Stimulated activated memory B cell treated with anti-CD40 and anti-IgM and Interleukin-4, amounts not matched to agents 10 μg/mL and 1 μg/mL and 100 μg/mL, for 72 hours (primary cell): ENCODE results near the gene LRRC74B.

Experiments
- ATAC-seq: fragments of 150-1000 bp; cut with Tn5 transposase; 2 replicates; pipeline ENCODE4 v1.10.0; 2021
- H3K27ac Mint-ChIP-seq: one replicate; pipeline ENCODE4 v1.8.0; 2022; ENCODE audit warnings: mild to moderate bottlenecking, mixed read lengths
- H3K27me3 Mint-ChIP-seq: one replicate; pipeline ENCODE4 v1.8.0; 2022; ENCODE audit warnings: mixed read lengths
- H3K36me3 Mint-ChIP-seq: one replicate; pipeline ENCODE4 v1.8.0; 2022; ENCODE audit warnings: mixed read lengths
- H3K4me1 Mint-ChIP-seq: one replicate; pipeline ENCODE4 v1.8.0; 2022; ENCODE audit warnings: mixed read lengths
- H3K4me3 Mint-ChIP-seq: one replicate; pipeline ENCODE4 v1.8.0; 2022; ENCODE audit warnings: mild to moderate bottlenecking, moderate library complexity, mixed read lengths
- H3K9me3 Mint-ChIP-seq: one replicate; pipeline ENCODE4 v1.8.0; 2022; ENCODE audit warnings: mixed read lengths

Gene LRRC74B

GRCh38 chr22:21025763-21026755 is 19.7 kb upstream of the LRRC74B start:
- no peak overlapping the region for H3K27ac Mint-ChIP-seq
- peaks cover 46% of the 10 kb centered on the region for H3K27me3 Mint-ChIP-seq
- no peak for ATAC-seq
- peaks cover 15% of the 10 kb centered on the region for H3K4me1 Mint-ChIP-seq
- H3K36me3 Mint-ChIP-seq, result no peaks in the 10 kb centered on the region
- H3K4me3 Mint-ChIP-seq, result no peak overlapping the region
- no peaks in the 10 kb centered on the region for H3K9me3 Mint-ChIP-seq

GRCh38 chr22:21026783-21027692 is 18.7 kb upstream of the LRRC74B start:
- no peak for ATAC-seq
- H3K27me3 Mint-ChIP-seq, result peaks cover 56% of the 10 kb centered on the region
- no peak overlapping the region for H3K4me3 Mint-ChIP-seq
- no peaks in the 10 kb centered on the region for H3K36me3 Mint-ChIP-seq
- H3K9me3 Mint-ChIP-seq, result no peaks in the 10 kb centered on the region
- H3K27ac Mint-ChIP-seq, result no peak overlapping the region
- peaks cover 23% of the 10 kb centered on the region for H3K4me1 Mint-ChIP-seq

- Mint-ChIP-seq H3K27me3 (peaks cover 68% of the 10 kb centered on the region), H3K36me3 (no peaks in the 10 kb centered on the region), H3K4me3 (no peak overlapping the region), H3K27ac (no peak overlapping the region), H3K9me3 (no peaks in the 10 kb centered on the region), H3K4me1 (peaks cover 23% of the 10 kb centered on the region)
- no peak for ATAC-seq
Measured at GRCh38 chr22:21028277-21029251, 17.2 kb upstream of the LRRC74B start.

GRCh38 chr22:21029486-21030025 is 16.2 kb upstream of the LRRC74B start:
- H3K36me3 Mint-ChIP-seq, result no peaks in the 10 kb centered on the region
- no peak for ATAC-seq
- peaks cover 76% of the 10 kb centered on the region for H3K27me3 Mint-ChIP-seq
- peaks cover 23% of the 10 kb centered on the region for H3K4me1 Mint-ChIP-seq
- H3K9me3 Mint-ChIP-seq, result no peaks in the 10 kb centered on the region
- no peak overlapping the region for H3K4me3 Mint-ChIP-seq
- no peak overlapping the region for H3K27ac Mint-ChIP-seq

GRCh38 chr22:21030032-21030431 is 15.7 kb upstream of the LRRC74B start:
- Mint-ChIP-seq H3K9me3 (no peaks in the 10 kb centered on the region), H3K4me1 (peaks cover 22% of the 10 kb centered on the region), H3K36me3 (no peaks in the 10 kb centered on the region), H3K27ac (no peak overlapping the region), H3K4me3 (no peak overlapping the region), H3K27me3 (peaks cover 79% of the 10 kb centered on the region)
- no peak for ATAC-seq

- Mint-ChIP-seq H3K4me3 (no peak overlapping the region), H3K36me3 (no peaks in the 10 kb centered on the region), H3K4me1 (peaks cover 14% of the 10 kb centered on the region), H3K9me3 (no peaks in the 10 kb centered on the region), H3K27ac (no peak overlapping the region), H3K27me3 (peaks cover 71% of the 10 kb centered on the region)
- no peak for ATAC-seq
Measured at GRCh38 chr22:21030621-21031544, 14.9 kb upstream of the LRRC74B start.

- peaks cover 13% of the 10 kb centered on the region for H3K4me1 Mint-ChIP-seq
- H3K36me3 Mint-ChIP-seq, result no peaks in the 10 kb centered on the region
- no peak overlapping the region for H3K4me3 Mint-ChIP-seq
- H3K27me3 Mint-ChIP-seq, result peaks cover 65% of the 10 kb centered on the region
- H3K27ac Mint-ChIP-seq, result no peak overlapping the region
- ATAC-seq, result no peak
- H3K9me3 Mint-ChIP-seq, result no peaks in the 10 kb centered on the region
Measured at GRCh38 chr22:21031545-21032036, 14.2 kb upstream of the LRRC74B start.

- peaks cover 13% of the 10 kb centered on the region for H3K4me1 Mint-ChIP-seq
- no peaks in the 10 kb centered on the region for H3K36me3 Mint-ChIP-seq
- no peak within 1 kb of the TSS for H3K4me3 Mint-ChIP-seq
- no peak for ATAC-seq
- H3K27me3 Mint-ChIP-seq, result peaks cover 58% of the 10 kb centered on the region
- H3K27ac Mint-ChIP-seq, result no peak within 1 kb of the TSS
- no peaks in the 10 kb centered on the region for H3K9me3 Mint-ChIP-seq
Measured at GRCh38 chr22:21032037-21032867, 13.5 kb upstream of the LRRC74B start, which contains the start of gene SLC7A4. Gene SLC7A4 (minus strand): TSS chr22:21032561. CDS start chr22:21031812, 749 bp downstream.

GRCh38 chr22:21032868-21033688 is 12.7 kb upstream of the LRRC74B start:
- Mint-ChIP-seq H3K4me3 (no peak overlapping the region), H3K9me3 (no peaks in the 10 kb centered on the region), H3K4me1 (peaks cover 13% of the 10 kb centered on the region), H3K27me3 (peaks cover 58% of the 10 kb centered on the region), H3K27ac (no peak overlapping the region), H3K36me3 (no peaks in the 10 kb centered on the region)
- ATAC-seq, result no peak

GRCh38 chr22:21033895-21034294 is 11.9 kb upstream of the LRRC74B start:
- Mint-ChIP-seq H3K27ac (no peak overlapping the region), H3K4me3 (no peak overlapping the region)
- ATAC-seq, result peak; percentile 22

GRCh38 chr22:21034989-21035388 is 10.8 kb upstream of the LRRC74B start:
- ATAC-seq, result no peak
- Mint-ChIP-seq H3K27me3 (peaks cover 51% of the 10 kb centered on the region), H3K4me1 (peaks cover 13% of the 10 kb centered on the region), H3K36me3 (no peaks in the 10 kb centered on the region), H3K27ac (no peak overlapping the region), H3K9me3 (no peaks in the 10 kb centered on the region), H3K4me3 (no peak overlapping the region)

More at GRCh38 chr22:21033895-21034294, 11.9 kb upstream of the LRRC74B start:
- H3K4me1 Mint-ChIP-seq, result peaks cover 13% of the 10 kb centered on the region
- H3K36me3 Mint-ChIP-seq, result no peaks in the 10 kb centered on the region
- no peaks in the 10 kb centered on the region for H3K9me3 Mint-ChIP-seq
- peaks cover 56% of the 10 kb centered on the region for H3K27me3 Mint-ChIP-seq

- H3K27me3 Mint-ChIP-seq, result peaks cover 38% of the 10 kb centered on the region
- no peak overlapping the region for H3K4me3 Mint-ChIP-seq
- peaks cover 7% of the 10 kb centered on the region for H3K4me1 Mint-ChIP-seq
- no peak for ATAC-seq
- no peak overlapping the region for H3K27ac Mint-ChIP-seq
- H3K36me3 Mint-ChIP-seq, result no peaks in the 10 kb centered on the region
- H3K9me3 Mint-ChIP-seq, result no peaks in the 10 kb centered on the region
Measured at GRCh38 chr22:21038405-21038804, 7.3 kb upstream of the LRRC74B start.
